Activated naive CD4-positive, alpha-beta T cell treated with Interleukin-2 at 50 U/mL for 16 hours (primary cell): ENCODE results near the gene TTLL10.
"Not testable (repeated sequence)": the region's sequence is repeated elsewhere in the genome, so short reads cannot be mapped to it uniquely, and the experiment has no call there.

Experiments used
- DNase-seq: peaks from one replicate; pipeline ENCODE4 v3.0.0-alpha.2; 2020

The TTLL10 gene

GRCh38 chr1:1194723-1195122 is 21.0 kb downstream of the TTLL10 start:
- DNase-seq: no peak

GRCh38 chr1:1195726-1196125 is 22.0 kb downstream of the TTLL10 start:
- not testable (repeated sequence) for DNase-seq

- no peak for DNase-seq
Measured at GRCh38 chr1:1196431-1197187, 22.9 kb downstream of the TTLL10 start.

- no peak for DNase-seq
Measured at GRCh38 chr1:1197188-1197500, 23.5 kb downstream of the TTLL10 start.

GRCh38 chr1:1197551-1198422 is 24.1 kb downstream of the TTLL10 start:
- DNase-seq: no peak

- DNase-seq: no peak
Measured at GRCh38 chr1:1198423-1199140, 24.9 kb downstream of the TTLL10 start.

GRCh38 chr1:1199141-1199960 is 25.7 kb downstream of the TTLL10 start:
- no peak for DNase-seq

GRCh38 chr1:1199961-1200875 is 26.5 kb downstream of the TTLL10 start:
- no peak for DNase-seq

GRCh38 chr1:1200876-1201810 is 27.5 kb downstream of the TTLL10 start:
- DNase-seq: peak; percentile 94

- DNase-seq: peak; percentile 9
Measured at GRCh38 chr1:1202831-1203560, 29.3 kb downstream of the TTLL10 start.

GRCh38 chr1:1203561-1204424 is 30.1 kb downstream of the TTLL10 start:
- DNase-seq: peak; percentile 2

- DNase-seq: peak; percentile 3
Measured at GRCh38 chr1:1204425-1204920, 30.8 kb downstream of the TTLL10 start.

GRCh38 chr1:1204998-1205768 is 31.5 kb downstream of the TTLL10 start:
- peak; percentile 8 for DNase-seq

GRCh38 chr1:1205769-1206375 is 32.2 kb downstream of the TTLL10 start:
- peak; percentile 22 for DNase-seq

GRCh38 chr1:1206376-1206965 is 32.8 kb downstream of the TTLL10 start, which contains the start of gene TNFRSF18:
TSS of gene TNFRSF18 (minus strand) at chr1:1206592. CDS start at chr1:1206571, 21 bp downstream.
- DNase-seq: peak; percentile 68

GRCh38 chr1:1206966-1207531 is 33.4 kb downstream of the TTLL10 start:
- DNase-seq: peak; percentile 33
